ENCODE data around the gene MRPL46. TPM values are rescaled to one million over a fixed set of nuclear protein-coding genes. Genes with fewer than 3 reads are reported as not detected.

Gene MRPL46
- total RNA-seq, 2 experiments from 2014 or later, result 29.6 to 34.2 TPM

- no peak for DNase-seq
- Mint-ChIP-seq H3K9me3 (no peaks in the 10 kb centered on the region), H3K27ac (no peak overlapping the region), H3K36me3 (peaks cover 2% of the 10 kb centered on the region), H3K27me3 (no peaks in the 10 kb centered on the region), H3K4me1 (ENCODE audit: low read depth) (no peaks in the 10 kb centered on the region), H3K4me3 (no peak overlapping the region)
- CTCF ChIA-PET, result no interaction called here
- POLR2A ChIA-PET, result no interaction called here
- intact Hi-C loops (cut with micrococcal nuclease), result no loop called here
Measured at GRCh38 chr15:88491158-88491557, 24.0 kb upstream of the MRPL46 start.

DNA sequence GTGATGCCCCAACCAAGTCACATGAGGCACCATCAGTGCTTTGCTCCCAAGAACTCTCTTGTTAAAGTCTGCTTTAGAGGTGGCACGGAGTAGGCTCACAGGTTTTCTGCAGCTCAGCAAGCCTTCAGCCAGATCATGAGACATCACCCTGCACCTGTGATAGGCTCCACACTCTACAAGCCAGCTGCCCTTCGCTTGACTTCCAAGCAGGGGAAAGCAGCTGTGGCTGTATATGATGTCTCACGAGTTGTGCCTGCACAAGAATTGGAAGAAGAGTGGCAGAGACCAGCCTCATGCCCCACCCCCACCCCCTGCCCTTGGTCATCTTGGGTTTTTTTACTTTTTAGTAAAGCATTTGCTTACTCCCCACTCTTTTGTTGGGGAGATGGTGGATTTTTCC lies 22.8 kb upstream of the MRPL46 start:
- Mint-ChIP-seq H3K27ac (no peak overlapping the region), H3K4me3 (no peak overlapping the region), H3K9me3 (no peaks in the 10 kb centered on the region), H3K4me1 (ENCODE audit: low read depth) (no peaks in the 10 kb centered on the region), H3K27me3 (no peaks in the 10 kb centered on the region), H3K36me3 (peaks cover 2% of the 10 kb centered on the region)
- POLR2A ChIA-PET, result no interaction called here
- intact Hi-C loops (cut with micrococcal nuclease), result no loop called here
- CTCF ChIA-PET, result no interaction called here
- DNase-seq, result no peak

GRCh38 chr15:88489321-88489720 lies 22.1 kb upstream of the MRPL46 start:
- Mint-ChIP-seq H3K4me3 (no peak overlapping the region), H3K27me3 (no peaks in the 10 kb centered on the region), H3K27ac (no peak overlapping the region), H3K9me3 (no peaks in the 10 kb centered on the region), H3K4me1 (ENCODE audit: low read depth) (no peaks in the 10 kb centered on the region), H3K36me3 (no peaks in the 10 kb centered on the region)
- ChIA-PET CTCF (interaction anchor here (0.6 kb wide), 1 partner anchor 243 kb away, joined by 3 read pairs; no protein-coding TSS in a partner anchor), POLR2A (no interaction called here)
- DNase-seq, result no peak
- intact Hi-C loops (cut with micrococcal nuclease), result no loop called here

- POLR2A ChIA-PET, result no interaction called here
- Mint-ChIP-seq H3K4me3 (no peak overlapping the region), H3K9me3 (no peaks in the 10 kb centered on the region), H3K27me3 (no peaks in the 10 kb centered on the region), H3K36me3 (no peaks in the 10 kb centered on the region), H3K4me1 (ENCODE audit: low read depth) (no peaks in the 10 kb centered on the region), H3K27ac (no peak overlapping the region)
- no peak for DNase-seq
- CTCF ChIA-PET, result no interaction called here
- intact Hi-C loops (cut with micrococcal nuclease), result no loop called here
Measured at GRCh38 chr15:88487796-88488523, 20.8 kb upstream of the MRPL46 start.

- H3K9me3 Mint-ChIP-seq, result no peaks in the 10 kb centered on the region
- no peak for DNase-seq
- no peaks in the 10 kb centered on the region for H3K36me3 Mint-ChIP-seq
- ChIA-PET POLR2A (no interaction called here), CTCF (no interaction called here)
- H3K4me3 Mint-ChIP-seq, result no peak overlapping the region
- no peak overlapping the region for H3K27ac Mint-ChIP-seq
- H3K27me3 Mint-ChIP-seq, result no peaks in the 10 kb centered on the region
- intact Hi-C loops (cut with micrococcal nuclease), result no loop called here
- no peaks in the 10 kb centered on the region for H3K4me1 Mint-ChIP-seq (ENCODE audit: low read depth)
Measured at GRCh38 chr15:88487178-88487795, 20.1 kb upstream of the MRPL46 start.

DNA sequence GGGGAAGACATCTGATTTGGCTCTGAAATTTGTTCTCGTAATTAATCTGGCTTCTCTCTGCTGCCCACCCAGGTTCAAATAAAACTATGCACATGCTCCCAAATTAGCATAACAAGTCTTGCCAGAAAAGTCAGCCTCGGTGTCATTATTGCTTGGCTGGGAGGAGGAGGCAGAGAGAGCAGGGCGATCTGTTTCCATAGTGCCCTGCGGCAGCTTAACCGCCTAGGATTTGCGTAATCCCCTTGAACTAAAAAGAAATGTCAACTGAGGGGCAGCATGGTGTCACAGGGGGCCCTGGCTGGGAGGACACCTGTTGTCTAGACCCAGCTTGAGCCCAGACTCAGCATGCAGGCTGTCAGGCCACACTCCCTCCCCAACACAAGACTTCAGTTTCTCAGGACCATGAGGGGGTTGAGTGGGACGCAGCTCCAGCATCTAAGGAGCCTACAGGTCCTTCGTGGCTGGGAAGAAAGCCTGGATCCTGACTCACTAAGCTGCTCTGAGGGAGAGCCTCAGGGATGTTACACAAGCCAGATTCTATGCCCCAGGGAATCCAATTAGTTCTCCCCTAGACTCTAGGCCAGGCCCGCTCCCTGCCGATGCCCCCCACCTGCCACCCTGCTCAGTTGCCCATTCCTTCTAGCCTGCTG lies 17.6 kb upstream of the MRPL46 start:
- POLR2A ChIA-PET, result no interaction called here
- Mint-ChIP-seq H3K4me1 (ENCODE audit: low read depth) (no peaks in the 10 kb centered on the region), H3K27ac (no peak overlapping the region)

DNA sequence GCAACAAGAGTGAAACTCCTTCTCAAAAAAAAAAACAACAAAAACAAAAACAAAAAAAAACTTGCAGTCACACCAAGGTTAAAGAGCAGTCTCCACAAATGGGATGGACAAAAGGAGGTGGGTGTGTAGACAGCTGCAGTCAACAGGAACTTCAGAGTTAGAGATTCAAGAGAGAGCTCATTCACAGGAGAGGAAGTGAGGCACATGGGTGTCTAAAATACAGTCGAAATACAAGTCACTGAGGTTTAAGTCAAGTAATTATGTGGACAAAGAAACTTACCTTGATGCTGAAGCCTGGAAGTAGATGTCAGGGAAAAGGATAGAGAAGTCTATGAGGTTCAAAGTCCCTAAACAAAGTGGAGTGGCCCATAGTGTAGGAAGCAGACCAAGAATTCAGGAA lies 15.1 kb upstream of the MRPL46 start:
- intact Hi-C loops (cut with micrococcal nuclease), result no loop called here
- ChIA-PET POLR2A (no interaction called here), CTCF (interaction anchor here (0.6 kb wide), 1 partner anchor 271 kb away, joined by 4 read pairs; no protein-coding TSS in a partner anchor)
- Mint-ChIP-seq H3K27me3 (no peaks in the 10 kb centered on the region), H3K4me1 (ENCODE audit: low read depth) (no peaks in the 10 kb centered on the region), H3K4me3 (no peak overlapping the region), H3K27ac (no peak overlapping the region), H3K36me3 (peaks cover 15% of the 10 kb centered on the region), H3K9me3 (no peaks in the 10 kb centered on the region)
- DNase-seq, result no peak

More for the DNA sequence above, 17.6 kb upstream of the MRPL46 start:
- Mint-ChIP-seq H3K36me3 (peaks cover 3% of the 10 kb centered on the region), H3K9me3 (no peaks in the 10 kb centered on the region), H3K27me3 (no peaks in the 10 kb centered on the region), H3K4me3 (no peak overlapping the region)
- CTCF ChIA-PET, result interaction anchor here (1.2 kb wide), 1 partner anchor 17 kb away, joined by 3 read pairs; the partner anchor contains the start of gene MRPS11
- DNase-seq, result no peak
- intact Hi-C loops (cut with micrococcal nuclease), result no loop called here

- no peak for DNase-seq
- CTCF ChIA-PET, result no interaction called here
- Mint-ChIP-seq H3K4me1 (ENCODE audit: low read depth) (no peaks in the 10 kb centered on the region), H3K27me3 (no peaks in the 10 kb centered on the region), H3K27ac (no peak overlapping the region), H3K9me3 (no peaks in the 10 kb centered on the region), H3K36me3 (peaks cover 20% of the 10 kb centered on the region), H3K4me3 (no peak overlapping the region)
- intact Hi-C loops (cut with micrococcal nuclease), result no loop called here
- POLR2A ChIA-PET, result no interaction called here
Measured at GRCh38 chr15:88480981-88481380, 13.8 kb upstream of the MRPL46 start.

DNA sequence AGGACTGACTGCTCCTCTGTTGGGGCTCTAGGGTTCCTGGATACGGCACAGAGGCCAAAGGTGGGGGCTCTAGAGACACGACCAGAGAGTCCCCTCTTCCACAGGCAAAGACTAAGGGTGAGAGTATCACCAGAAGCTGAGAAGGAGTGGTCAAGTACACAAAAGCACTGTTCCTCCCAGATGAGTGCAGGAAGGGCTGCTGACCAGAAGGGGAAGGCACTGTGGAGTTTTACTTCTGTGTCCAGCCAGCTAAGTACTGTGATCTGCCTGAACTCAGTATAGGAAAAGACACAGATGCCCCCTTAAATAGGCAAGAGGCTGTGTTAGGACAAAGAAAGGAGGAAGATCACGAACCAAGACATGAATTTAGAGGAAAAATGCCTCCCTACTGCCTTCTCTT lies 12.0 kb upstream of the MRPL46 start:
- intact Hi-C loops (cut with micrococcal nuclease), result no loop called here
- H3K4me3 Mint-ChIP-seq, result no peak overlapping the region
- H3K36me3 Mint-ChIP-seq, result peaks cover 27% of the 10 kb centered on the region
- no peak for DNase-seq
- H3K4me1 Mint-ChIP-seq (ENCODE audit: low read depth), result no peaks in the 10 kb centered on the region
- H3K27me3 Mint-ChIP-seq, result no peaks in the 10 kb centered on the region
- no peak overlapping the region for H3K27ac Mint-ChIP-seq
- H3K9me3 Mint-ChIP-seq, result no peaks in the 10 kb centered on the region
- ChIA-PET CTCF (interaction anchor here (2.1 kb wide), 1 partner anchor 11 kb away, joined by 8 read pairs; the partner anchor contains the start of genes MRPL46 and MRPS11), POLR2A (no interaction called here)

- H3K4me3 Mint-ChIP-seq, result no peak overlapping the region
- no peaks in the 10 kb centered on the region for H3K4me1 Mint-ChIP-seq (ENCODE audit: low read depth)
- no peak for DNase-seq
- CTCF ChIA-PET, result interaction anchor here (2.1 kb wide), 1 partner anchor 10 kb away, joined by 8 read pairs; the partner anchor contains the start of genes MRPL46 and MRPS11
- no peak overlapping the region for H3K27ac Mint-ChIP-seq
- POLR2A ChIA-PET, result interaction anchor here (0.6 kb wide), 1 partner anchor 417 kb away, joined by 3 read pairs; no protein-coding TSS in a partner anchor
- intact Hi-C loops (cut with micrococcal nuclease), result loop anchor here (2.0 kb wide), 1 partner anchor 357 kb away; no protein-coding TSS in a partner anchor
- H3K9me3 Mint-ChIP-seq, result no peaks in the 10 kb centered on the region
- no peaks in the 10 kb centered on the region for H3K27me3 Mint-ChIP-seq
- H3K36me3 Mint-ChIP-seq, result peaks cover 30% of the 10 kb centered on the region
Measured at GRCh38 chr15:88477904-88478303, 10.7 kb upstream of the MRPL46 start.

- ChIA-PET CTCF (interaction anchor here (0.7 to 2.1 kb wide), 2 partner anchors 9 to 358 kb away, joined by 3 to 8 read pairs; partner anchors contain the start of genes MRPL46 and MRPS11), POLR2A (no interaction called here)
- intact Hi-C loops (cut with micrococcal nuclease), result loop anchor here (2.0 kb wide), 1 partner anchor 358 kb away; no protein-coding TSS in a partner anchor
- H3K27ac Mint-ChIP-seq, result no peak overlapping the region
- no peak for DNase-seq
- H3K4me1 Mint-ChIP-seq (ENCODE audit: low read depth), result peaks cover 2% of the 10 kb centered on the region
- H3K36me3 Mint-ChIP-seq, result peaks cover 35% of the 10 kb centered on the region
- no peaks in the 10 kb centered on the region for H3K9me3 Mint-ChIP-seq
- no peak overlapping the region for H3K4me3 Mint-ChIP-seq
- H3K27me3 Mint-ChIP-seq, result no peaks in the 10 kb centered on the region
Measured at GRCh38 chr15:88477126-88477525, 9.9 kb upstream of the MRPL46 start.

GRCh38 chr15:88476635-88477060 lies 9.5 kb upstream of the MRPL46 start:
- DNase-seq, result peak; percentile 14
- intact Hi-C loops (cut with micrococcal nuclease), result loop anchor here (2.0 kb wide), 1 partner anchor 358 kb away; no protein-coding TSS in a partner anchor
- Mint-ChIP-seq H3K4me3 (no peak overlapping the region), H3K4me1 (ENCODE audit: low read depth) (peaks cover 7% of the 10 kb centered on the region), H3K36me3 (peaks cover 37% of the 10 kb centered on the region), H3K9me3 (no peaks in the 10 kb centered on the region), H3K27me3 (no peaks in the 10 kb centered on the region), H3K27ac (no peak overlapping the region)
- CTCF ChIA-PET, result interaction anchor here (0.7 kb wide), 1 partner anchor 358 kb away, joined by 3 read pairs; no protein-coding TSS in a partner anchor
- POLR2A ChIA-PET, result no interaction called here

Data from activated CD4-positive, alpha-beta memory T cell treated with anti-CD3 and anti-CD28 coated beads for 36 hours (primary cell).